Dermis blood vessel endothelial cell (primary cell): ENCODE data around the gene NEK2. TPM values are rescaled to one million over a fixed set of nuclear protein-coding genes. Genes with fewer than 3 reads are reported as not detected.
"Not testable (repeated sequence)": the region's sequence is repeated elsewhere in the genome, so short reads cannot be mapped to it uniquely, and the experiment has no call there.

ENCODE experiments used
- DNase-seq: peaks from one replicate; pipeline ENCODE4 v3.0.0; 2010
- total RNA-seq: library from RNA; depleted of rRNA; stranded (reverse); fragments of >200 nt; gene quantifications from 2 replicates; pipeline ENCODE4 v1.2.3, GENCODE V29; 2014

Gene NEK2
- total RNA-seq, 1 donor from 2014 or later: 7.1 TPM

DNA sequence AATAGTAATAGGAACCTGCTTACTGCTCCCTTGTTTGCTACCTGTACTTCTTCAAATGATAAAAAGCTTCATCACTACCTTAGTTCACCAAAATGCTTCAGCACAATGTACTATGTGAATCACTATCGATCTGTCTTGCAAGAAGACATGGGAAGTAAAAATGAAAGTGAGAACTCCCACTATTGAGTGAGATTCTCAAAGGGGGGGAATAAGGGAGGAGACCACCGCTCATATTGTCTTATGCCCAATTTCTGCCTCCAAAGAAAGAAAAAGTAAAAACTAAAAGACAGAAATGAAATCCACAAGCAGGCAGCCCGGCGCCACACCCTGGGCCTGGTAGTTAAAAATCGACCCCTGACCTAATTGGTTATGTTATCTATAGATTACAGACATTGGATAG lies 18.5 kb upstream of the NEK2 start:
- not testable (repeated sequence) for DNase-seq

DNA sequence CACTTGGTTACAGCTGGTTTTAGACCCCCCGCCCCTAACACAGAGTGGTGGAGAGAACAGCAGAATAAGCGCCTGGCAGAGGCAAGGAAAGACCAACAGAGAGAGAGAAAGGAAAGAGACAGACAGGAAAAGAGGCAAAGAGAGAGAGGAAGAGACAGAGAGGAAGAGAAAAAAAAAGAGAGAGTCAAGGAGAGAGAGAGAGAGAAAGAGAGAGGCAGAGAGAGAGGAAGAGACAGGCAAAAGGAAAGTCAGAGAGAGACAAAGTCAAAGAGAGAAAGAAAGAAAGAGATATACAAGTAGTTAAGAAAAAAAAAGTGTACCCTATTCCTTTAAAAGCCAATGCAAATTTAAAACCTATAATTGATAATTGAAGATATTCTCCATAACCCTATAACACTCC lies 13.0 kb upstream of the NEK2 start:
- no peak for DNase-seq

DNA sequence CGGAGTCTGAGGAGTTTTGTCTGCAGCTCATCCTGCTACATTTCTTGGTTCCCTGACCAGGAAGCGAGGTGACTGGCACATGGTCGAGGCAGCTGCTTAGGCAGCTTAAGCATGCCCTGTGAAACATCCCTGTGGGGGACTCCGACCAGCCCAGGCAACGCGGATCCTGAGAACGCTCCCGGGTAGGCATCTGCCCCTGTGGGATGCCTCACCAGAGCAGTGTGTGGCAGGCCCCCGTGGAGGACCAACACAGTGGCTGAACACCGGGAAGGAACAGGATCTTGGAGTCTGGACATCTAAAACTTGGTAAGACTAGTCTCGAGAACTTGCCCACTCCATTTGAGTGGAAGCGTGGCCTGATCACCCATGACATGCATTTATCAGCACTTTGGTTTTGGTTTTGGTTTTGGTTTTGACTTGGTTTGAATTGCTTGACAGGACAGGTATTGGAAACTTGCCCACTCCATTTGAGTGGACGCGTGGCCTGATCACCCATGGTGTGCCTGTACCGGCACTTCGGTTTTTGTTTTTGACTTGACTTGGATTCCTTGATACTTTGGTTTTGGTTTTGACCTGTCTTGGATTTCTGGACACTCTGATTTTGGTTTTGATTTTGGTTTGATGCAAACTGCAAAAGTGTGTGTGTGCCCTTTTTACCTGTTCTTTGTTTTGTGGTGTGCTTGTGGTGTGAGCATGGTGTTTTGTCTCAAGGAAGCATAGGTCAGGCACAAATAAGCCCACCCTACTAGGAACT lies 12.2 kb upstream of the NEK2 start:
- no peak for DNase-seq

DNA sequence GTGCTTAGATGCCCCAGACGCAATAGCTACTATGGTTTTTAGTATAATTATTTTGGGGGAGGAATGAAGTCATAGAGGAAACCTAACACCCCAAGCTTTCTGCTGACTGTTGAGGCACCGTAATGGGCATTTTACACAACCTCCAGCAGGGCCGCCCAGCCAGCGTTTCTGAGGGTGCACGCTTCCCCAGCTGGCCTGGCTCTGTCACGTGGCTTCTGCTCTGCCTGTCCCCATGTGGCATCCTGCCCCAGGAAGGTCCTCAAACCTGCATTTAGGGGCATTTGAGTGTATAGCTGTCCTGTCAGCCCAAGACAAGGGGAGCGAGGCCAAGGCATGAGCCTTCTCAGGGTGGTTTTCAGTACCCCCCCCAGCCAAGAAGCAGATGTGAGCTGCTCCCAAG lies 10.4 kb upstream of the NEK2 start:
- no peak for DNase-seq

DNA sequence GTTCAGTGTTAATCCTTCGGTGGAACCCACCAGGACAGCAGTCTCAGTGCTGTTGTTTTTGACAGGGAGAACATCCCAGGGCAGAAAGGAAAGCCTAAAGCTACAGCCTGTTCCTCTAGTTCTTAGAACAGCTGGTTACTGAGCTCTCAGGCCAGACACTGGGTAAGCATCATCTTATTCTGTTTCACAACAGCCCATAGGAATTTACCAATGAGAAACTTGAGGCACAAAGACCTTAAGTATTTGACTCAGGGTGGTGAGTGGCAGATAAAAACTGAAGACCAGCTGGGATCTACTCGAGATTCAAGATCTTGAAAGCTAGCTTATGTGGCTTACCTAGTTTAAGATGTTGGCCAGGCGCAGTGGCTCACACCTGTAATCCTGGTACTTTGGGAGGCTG lies 9.4 kb upstream of the NEK2 start:
- no peak for DNase-seq

DNA sequence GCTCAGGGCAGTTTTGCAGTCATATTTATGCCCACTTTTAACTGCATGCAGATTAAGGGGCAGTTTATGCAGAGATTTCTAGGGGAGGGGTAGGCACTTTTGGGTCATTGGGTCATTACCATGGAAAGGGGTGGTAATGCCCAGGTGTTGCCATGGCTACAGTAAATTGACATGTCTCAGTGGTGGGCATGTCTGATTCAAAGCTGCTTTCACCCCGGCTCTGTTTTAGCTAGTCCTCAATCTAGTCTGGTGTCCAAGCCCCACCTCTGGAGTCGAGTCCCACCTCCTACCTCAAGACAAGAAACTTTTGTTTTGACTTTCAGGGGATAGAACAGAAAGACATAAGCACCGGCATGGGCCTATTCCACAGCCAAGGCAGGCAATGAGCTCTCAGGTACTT lies 8.9 kb upstream of the NEK2 start:
- DNase-seq: no peak

DNA sequence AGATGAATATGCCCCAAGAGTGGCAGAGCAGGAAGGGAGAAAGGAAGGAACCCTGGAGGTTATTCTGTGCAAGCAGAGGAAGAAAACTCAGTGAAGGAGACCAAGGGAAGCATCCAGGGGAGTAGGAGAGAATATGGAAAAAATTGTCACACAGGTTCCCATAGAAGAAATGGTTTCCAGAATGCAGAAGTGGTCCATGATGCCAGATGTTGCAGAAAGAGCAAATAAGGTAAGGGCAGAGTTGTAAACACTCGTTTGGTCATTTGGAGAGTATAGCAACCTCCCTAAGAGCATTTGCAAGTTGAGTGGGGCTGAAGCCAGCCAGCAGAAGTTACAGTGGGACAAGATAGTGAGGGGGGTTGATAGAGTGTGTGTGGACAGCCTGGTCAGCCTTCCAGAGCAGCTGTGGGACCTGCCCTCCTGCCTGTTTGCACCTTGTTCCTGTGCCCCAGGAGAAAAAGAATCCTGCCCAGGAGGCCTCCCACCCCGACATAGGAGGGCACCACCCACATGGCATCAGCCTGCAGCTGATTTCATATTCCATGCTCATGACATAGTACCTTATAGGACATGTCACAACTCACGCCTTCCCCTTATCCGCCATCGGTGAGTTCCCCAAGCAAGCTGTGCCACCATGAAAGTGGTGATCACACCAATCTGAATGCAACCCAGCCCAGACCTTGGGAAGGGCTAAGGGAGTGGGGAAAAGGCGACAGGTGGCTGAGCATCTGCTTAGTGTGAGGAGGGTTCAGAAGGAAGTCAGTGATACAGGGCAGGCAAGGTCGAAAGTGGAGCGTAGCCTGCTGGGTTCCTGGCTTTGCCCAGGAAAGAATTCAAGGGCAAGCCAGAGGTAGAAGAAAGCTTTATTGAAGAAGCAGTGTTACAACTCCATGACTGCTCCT lies 8.2 kb upstream of the NEK2 start:
- DNase-seq: no peak

DNA sequence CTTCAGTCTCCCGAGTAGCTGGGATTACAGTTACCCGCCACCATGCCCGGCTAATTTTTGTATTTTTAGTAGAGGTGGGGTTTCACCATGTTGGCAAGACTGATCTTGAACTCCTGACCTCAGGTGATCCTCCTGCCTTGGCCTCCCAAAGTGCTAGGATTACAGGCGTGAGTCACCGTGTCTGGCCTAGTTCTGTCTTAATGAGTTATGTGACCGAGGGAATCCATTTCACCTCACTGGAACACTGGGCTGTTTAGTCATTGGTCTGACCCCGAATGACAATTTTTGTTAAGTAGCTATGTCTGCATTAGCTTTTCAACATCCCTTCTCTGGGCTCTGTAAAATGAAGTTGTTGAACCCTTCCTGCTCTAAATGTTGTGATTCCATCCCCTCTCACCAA lies 6.8 kb upstream of the NEK2 start:
- DNase-seq: not testable (repeated sequence)

DNA sequence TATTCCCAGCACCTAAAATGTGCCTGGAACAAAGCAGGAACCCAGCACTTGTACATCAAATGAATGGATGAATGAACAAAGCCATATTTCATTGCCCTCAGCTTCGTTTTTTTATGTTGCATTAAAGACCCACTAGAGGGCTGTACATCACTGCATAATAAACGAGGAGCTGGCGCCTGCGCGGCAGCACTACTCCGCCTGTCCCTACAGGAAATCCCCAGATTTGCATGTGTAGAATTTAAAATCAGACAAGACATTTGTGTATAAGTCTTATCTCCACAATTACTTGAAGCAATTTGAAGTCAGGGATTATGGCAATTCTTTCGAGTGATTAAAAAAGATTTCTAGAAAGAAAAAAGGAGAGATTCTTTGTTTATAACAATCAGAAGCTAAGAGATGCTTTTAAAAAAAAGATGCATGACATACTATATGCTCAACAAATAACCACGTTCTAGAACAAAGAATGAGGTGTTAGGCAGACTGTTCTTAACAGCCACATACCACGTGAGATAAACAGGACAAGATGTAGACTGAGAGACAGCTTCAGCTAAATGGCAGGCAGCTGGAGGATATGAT lies 5.4 kb upstream of the NEK2 start:
- DNase-seq: peak; percentile 91

DNA sequence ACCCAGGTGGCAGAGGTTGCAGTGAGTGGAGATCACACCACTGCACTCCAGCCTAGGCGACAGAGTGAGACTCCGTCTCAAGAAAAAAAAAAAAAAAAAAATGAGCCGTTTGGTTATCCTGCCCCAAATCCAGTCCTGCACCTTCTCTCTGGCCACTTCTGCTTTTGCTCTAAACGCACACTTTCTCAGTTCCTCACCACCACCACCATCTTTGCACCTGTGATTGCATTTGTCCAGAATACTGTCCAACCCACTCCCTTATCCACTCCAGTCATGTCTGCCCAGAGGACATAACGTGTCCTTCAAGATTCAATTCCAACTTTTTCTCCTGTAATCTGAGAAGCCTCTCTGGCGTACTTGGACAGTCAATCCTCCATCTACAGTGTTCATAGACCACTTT lies 2.2 kb upstream of the NEK2 start:
- no peak for DNase-seq

DNA sequence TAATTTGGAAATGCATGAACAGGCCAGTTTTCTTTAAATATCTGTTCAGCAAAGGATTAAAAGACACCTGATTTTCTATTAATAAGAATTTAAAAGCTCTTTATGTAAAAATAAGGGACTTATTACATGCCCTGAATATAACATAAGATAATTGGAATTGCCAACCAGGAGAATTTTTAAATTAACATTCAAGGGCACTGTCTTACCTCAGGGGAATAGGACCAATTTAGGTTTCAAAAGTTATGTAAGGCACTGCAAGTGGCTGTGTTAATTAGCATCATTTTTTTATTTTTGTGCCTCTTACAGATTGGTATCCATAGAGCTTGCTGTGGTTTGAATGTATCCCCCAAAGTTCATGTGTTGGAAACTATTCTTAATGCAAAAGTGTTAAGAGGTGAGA lies 1.3 kb upstream of the NEK2 start:
- no peak for DNase-seq

DNA sequence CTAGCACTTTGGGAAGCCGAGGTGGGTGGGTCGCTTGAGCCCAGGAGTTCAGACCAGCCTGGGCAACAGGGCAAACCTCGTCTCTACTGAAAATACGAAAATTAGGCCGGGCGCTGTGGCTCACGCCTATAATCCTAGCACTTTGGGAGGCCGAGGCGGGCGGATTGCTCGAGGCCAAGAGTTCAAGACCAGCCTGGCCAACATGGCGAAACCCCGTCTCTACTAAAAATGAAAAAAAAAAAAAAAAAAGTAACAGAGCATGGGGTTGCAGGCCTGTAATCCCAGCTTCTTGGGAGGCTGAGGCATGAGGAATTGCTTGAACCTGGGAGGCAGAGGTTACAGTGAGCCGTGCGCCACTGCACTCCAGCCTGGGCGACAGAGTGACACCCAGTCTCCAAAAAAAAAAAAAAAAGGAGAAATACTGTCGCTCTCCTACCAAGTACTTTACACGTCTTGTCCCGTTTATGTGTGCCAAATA lies 724 bp upstream of the NEK2 start:
- no peak for DNase-seq

DNA sequence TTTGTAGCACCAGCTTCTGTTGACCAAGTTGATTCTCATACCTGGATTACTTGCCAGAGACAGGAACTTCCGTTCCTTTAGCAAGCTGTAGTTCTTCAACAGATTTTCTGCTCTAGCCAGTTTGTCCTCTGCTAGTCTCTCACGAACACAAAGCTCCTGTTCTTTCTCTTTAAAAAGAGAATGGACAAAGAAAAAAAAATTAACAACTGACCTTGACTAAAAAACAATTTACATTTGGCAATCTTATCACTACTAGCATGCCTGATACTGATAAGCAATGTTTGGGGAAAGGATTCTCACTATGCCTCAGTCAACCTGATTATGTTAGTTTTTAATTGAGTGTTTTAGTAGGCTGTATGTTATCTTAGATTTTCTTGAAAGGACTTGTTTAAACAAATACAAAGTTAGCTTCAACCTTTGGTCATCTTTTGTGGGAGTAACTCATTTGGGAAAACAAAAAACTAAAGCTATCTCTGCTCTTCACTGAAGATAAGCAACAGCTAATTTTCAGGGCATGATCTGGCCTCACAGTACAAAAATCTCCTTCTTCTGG lies 8.3 kb downstream of the NEK2 start:
- DNase-seq: no peak

DNA sequence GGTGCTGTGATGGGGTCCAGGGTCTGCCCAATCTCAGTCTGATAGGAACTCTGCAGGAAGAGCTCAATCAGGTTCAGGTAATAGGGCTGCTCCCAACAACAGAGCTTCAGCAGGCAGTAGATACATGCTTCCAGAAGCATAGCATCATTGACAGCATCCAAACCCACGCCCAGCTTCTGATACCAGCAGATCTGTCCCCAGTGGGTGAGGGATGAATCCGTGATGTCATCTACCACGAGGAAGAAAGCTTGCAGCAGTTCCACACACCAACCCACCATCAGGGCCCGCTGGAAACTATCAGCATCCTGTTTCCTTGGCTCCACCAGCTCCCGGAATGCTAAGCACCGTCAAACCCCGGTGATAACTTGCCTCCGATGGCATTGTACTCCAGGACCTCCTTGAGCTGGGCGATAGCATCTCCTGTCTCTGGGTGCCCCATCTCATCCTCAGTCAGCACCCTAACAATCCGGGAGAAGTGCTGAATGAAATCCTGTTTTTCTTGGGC lies 14.7 kb downstream of the NEK2 start:
- no peak for DNase-seq

DNA sequence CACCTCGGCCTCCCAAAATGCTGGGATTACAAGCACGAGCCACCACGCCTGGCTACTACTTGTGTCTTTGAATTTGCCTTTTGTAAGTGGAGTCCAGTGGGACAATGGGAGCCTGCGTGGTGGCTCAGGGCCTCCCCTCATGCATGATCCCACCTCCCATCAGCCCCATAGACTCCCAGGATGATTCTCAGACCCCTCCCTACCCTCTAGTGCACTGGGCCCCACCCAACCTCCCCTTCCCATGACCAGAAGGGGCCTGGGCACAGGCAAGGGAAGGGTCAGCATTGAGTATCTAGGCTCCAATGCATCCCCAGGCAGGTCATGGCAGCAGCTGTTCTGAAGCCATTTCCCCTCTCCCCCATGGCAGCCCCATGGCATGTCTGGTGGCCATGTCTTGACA lies 18.7 kb downstream of the NEK2 start:
- no peak for DNase-seq

DNA sequence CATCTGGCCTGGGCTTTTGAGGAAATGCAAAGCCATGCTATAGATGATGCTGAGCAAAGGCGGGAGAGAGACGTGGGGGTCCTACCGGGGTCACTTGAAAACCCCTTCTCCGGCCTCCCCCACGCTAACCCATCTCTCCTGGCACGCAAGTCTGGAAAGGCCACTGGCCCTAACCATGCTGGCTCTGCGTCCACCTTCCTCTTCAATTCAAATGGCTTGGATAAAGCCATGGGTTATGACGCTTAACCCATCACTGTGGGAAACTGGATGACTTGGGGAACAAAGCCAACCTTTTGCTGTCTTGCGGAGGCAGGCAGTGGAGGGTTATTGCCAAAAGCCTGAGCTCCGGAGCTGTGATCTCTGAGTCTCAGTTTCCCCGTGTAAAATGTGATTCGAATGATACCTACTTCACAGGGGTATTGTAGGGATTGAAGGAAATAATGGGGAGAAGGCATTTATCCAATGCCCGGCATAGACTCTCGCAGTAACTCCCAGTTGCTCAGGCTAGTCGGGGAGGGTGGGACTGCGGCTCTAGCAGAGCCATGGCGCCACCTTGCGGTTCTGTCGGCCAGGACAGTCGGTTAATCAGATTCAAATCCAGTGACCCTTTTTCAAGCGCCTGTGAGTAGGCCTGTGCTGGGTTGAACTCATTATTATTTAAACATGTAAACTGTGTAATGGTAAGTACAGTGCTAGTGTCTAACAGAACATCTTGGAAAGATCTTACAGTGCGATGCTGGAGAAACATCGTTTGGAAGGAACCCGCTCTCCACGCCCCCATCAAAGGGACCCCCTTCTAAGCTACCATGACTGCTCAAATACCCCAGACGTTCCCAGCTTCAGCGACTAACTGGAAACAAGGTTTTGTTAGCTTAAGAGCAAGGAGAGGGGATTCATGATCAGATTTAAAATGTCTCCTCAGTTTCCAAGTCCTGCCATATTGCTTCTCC lies 20.3 kb downstream of the NEK2 start:
- peak; percentile 94 for DNase-seq

DNA sequence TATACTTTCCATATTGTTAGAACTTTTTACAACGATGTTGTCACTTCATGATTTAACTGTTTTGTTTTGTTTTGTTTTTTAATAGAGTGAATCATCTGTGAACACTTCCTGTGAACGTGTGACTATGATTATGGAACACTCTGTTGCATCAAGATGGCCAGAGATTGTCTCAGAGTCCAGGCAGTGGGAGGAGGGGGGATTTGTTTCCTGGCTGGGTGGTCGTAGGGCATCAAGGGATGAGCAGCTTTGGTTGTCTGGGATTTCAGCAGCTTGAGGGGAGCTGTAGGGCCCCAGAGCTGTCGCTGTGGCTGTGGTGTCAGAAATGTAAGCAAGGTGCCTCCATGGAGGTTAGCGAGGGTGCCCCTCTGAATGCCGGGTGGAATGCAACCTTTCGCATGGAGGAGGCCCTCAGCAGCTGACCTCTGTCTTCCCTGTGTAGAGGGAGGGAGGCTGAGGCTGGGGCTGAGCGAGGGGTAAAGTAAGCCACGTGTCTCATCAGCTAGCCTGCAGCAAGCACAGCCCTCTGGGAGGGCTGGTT lies 21.4 kb downstream of the NEK2 start:
- peak; percentile 69 for DNase-seq

DNA sequence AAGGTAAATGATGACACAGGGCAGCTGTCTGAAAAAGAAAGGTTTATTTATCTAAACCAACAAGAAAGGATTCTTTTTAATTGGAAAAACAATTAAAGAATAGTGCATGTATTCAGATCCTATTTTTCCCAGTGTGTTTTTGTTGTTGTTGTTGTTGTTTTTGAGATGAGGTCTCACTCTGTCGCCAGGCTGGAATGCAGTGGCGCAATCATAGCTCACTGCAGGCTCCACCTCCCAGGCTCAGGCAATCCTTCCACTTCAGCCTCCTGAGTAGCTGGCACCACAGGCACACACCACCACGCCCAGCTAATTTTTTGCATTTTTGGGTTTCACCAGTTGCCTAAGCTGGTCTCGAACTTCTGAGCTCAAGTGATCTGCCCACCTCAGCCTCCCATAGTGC lies 22.1 kb downstream of the NEK2 start:
- no peak for DNase-seq

DNA sequence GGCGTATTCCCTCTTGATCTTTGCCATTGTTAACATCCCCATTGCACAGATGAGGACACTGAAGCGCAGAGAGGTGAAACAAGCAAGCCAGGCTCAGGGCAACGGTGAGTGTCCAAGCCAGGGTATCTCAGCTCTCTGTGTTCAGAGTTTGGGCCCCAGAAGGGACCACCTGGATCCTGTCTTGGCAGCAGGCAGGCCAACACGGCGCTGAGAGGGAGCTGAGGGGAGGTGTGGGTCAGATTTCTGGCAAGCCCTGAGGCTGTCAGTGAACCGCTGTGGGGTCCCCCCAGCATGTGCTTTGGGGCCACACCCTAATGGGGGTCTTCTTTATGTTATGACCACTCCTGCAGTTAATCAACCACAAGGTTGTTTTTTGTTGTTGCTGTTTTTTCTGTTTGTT lies 23.1 kb downstream of the NEK2 start:
- DNase-seq: no peak

DNA sequence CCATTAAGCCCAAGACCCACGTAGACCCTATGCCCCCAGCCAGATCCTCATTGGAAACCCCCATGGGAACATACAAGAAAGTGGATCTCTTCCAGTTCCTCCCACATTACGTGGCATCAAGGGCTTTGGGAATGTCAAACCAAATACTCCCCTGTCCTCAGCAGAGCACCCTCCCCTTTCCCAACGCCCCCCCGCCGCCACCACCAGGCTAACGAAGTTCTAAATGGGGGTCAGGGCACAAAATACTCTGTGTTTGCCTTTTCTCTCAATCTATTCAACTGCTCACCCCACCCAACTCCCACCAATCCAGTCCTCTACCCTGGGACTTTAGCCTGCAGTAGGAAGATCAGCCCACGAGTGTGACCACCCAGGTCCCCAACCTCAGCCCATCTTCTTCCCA lies 24.5 kb downstream of the NEK2 start:
- no peak for DNase-seq
